Epidermal melanocyte (primary cell): ENCODE measurements around the gene MTA1.
A peak's percentile ranks its signal among the peaks of the same experiment; 100 is the strongest.

Experiments
- DNase-seq: peaks from one replicate; pipeline ENCODE4 v3.0.0; 2011; ENCODE audit warnings: low spot score; ENCODE audit not compliant: insufficient read length

Gene MTA1

DNA sequence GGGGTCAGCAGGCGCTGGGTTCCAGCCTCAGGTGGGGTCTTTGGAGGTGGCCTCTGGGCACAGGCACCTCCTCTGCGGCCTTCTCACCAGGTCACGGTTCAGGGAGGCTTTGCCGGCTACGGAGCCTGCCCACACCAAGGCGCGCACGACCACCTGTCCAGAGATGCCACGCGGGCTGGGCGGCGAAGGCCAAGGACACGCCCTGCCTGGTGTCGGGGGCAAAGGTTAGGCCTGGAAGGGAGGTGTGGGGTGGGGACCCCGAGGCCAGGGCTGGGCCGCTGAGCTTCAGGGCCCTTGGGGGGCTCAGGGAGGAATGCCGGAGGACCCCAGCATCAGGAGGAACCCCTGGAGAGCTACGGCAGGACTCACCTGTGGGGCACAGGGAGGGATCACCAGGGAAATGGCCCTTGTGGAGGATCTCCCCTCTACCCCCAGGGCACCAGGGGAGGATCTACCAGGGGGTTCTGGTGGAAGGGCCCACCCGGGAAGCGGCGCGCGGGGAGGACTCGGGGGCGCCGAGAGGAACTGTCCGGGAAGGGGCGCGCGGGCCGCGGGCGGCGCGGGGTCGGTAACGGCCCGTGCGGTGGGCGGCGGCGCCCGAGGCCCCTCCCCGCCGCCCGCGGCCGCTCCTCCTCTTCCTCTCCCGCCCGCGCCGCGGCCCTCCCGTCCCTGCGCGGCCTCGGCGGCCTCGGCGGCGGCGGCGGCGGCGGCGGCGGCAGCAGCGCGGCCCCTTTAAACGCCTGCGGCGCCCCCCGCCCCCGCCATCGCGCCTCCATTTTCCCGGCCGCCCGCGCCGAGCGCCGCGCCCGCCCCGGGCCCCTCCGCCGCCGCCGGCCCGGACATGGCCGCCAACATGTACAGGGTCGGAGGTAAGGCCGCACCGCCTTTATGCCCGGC is at the start of gene MTA1:
MTA1 (plus strand) TSS at position 633 of the 897 bp plus-strand sequence; CDS start at position 842, 209 bp downstream.
- DNase-seq, result peak; percentile 59

DNA sequence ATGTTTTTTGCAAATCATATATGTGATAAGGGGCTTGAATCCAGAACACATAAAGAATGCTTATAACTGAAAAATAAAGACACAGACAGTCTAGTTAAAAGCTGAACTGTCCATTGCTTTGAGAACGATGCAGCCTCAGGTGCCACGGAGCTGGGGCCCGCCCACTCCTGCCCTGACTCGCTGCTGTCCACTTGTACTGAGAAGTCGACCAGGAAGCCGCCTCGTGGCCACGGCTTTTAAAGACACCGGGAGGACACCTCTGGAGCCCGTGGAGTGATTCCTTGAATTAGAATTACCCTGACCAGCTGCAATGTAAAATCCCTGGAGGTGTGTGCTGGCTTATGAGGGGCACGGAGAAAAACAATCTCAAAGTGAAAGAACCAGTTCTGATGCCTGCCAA is 45.2 kb upstream of the MTA1 start:
- no peak for DNase-seq

DNA sequence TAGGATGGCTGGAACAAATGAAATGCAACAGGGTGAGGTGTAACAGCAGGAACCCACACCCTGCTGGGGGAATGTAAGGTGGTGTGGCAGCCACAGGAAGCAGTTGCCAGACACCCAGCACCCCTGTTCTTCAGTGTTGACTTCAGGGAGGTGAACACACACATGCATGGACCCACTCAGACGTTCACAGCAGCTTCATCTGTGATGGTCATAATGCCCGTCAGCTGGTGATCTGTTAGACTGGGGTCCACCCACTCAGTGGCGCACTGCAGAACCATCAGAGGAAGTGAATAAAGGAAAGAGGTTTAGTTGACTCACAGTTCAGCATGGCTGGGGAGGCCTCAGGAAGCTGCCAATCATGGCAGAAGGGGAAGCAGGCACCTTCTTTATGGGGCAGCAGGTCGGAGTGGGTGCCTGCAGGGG is 44.0 kb upstream of the MTA1 start:
- DNase-seq, result no peak

DNA sequence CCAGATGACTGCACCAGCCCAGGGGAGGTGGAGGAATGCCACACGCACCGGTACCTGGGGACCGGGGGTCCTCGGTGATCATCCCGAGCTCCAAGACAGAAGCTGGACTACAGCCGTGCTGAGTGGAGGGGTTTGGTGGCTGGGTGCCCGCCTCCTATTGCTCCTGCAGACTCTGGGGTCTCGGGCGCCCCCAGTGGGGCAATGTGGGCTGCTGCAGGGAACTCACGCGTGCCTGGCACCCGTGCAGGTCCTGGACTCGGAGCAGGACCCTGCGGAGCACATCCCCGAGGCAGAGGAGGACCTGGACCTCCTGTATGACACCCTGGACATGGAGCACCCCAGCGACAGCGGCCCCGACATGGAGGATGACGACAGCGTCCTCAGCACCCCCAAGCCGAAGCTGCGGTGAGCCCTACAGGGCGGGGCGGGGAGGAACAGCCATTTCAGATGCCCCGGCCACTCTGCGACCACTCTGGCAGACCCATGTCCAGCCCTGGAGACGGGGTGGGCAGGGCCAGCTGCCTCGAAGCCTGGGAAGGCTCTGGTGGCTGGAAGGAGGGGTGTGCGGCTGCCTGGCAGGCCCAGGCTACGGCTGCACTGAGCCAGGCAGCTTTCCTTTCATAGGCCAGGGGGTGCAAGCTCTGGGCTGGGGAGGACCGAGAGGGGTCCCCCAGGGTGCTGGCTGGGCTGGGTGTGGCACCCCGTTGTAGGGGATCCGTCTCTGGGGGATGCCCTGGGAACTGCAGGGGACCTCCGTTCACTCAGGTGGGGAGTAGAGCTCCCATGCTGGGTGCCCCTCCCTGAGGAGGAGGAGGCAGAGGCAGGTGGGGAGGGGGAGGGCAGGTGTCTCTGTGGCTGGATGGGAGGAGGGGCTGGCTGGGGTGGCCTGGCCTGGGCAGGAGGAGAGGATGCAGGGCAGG is 42.8 kb upstream of the MTA1 start:
- no peak for DNase-seq

DNA sequence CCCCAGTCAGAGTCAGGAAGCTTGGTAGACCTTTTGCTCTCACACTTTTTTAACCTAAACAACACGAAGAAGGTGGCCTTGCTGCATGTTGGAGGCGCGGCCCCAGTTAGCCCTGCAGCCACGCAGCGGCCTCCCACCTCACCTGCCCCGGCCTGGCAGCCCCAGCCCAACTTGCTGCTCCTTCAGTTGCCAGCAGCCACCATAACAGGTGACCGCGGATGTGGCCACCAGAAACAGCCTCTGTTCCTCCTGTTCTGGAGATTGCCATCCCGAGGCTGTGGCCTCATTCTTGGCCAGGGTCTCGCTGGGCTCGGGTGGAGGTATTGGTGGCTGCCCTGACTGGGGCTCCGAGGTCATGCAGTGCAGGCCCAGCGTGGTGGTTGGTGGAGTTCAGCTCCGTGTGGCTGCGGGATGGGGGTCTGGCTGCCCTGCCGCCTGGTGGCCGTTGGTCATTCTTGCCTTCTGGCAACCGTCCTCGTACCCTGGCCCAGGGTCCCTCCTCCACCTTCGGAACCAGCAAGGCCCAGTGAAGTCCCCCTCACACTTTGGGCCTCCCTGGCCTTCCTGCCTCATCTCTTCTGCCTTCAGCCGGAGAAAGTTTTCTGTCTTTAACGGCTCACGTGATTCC is 42.0 kb upstream of the MTA1 start:
- DNase-seq, result no peak

DNA sequence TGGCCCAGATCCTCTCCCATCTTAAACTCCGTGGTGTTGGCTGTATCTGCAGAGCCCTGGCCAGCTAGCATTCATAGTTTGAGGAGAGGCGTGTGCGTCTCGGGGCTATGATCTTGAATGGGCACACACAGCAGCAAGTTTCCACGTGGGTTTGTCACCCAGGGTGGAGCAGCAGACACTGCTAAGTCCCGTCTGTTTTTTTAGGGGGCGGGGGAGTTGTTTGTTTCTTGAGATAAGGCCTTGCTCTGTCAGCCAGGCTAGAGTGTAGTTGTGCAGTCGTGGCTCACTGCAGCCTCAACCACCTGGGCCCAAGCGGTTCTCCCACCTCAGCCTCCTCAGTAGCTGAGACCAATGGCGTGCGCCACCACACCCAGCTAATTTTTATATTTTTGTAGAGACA is 41.4 kb upstream of the MTA1 start:
- no peak for DNase-seq

DNA sequence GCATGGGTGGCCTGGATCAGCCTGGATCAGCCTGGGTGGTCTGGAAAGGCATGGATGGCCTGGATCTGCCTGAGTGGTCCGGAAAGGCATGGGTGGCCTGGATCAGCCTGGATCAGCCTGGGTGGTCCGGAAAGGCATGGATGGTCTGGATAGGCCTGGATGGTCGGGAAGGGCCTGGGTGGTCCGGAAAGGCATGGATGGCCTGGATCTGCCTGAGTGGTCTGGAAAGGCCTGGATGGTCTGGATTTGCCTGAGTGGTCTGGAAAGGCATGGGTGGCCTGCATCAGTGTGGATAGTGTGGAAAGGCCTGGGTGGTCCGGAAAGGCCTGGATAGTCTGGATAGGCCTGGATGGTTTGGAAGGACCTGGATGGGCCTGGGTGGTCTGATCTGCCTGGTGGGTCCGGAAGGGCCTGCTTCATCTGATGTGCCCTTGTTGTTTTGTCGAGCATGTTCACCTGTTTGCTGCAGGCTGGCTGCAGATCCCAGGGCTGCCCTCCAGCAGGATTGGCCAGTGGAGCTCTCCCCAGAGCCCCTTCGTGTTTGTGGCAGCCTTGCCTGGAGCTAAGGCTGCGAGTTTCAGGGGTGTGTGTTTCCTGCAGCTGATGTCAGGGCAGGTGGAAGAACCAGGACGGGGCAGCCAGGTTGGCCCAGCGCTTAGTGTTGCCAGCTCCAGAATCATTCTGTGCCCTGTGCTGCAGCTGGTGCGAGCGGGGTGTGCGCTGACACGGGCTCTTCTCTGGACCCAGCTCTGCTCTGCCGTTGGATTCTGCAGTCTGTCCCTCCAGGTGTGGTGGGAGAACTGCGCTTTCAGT is 40.5 kb upstream of the MTA1 start:
- DNase-seq, result no peak

DNA sequence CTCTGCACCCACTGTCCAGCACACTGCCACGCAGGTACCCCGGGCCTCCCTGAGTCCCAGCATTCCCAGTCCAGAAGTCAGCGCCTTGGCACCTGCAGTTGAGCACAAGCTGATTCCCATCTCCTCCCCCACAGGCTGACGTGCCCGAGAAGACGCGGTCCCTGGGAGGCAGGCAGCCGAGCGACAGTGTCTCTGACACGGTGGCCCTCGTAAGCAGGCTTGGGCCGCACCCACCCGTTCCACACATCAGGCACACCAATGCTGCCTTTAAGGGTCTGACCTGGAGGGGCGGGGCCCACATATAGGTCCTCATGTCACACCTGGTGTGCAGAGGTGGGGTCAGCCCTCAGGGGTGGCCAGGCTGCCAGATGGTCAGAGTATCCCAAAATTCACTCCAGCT is 39.7 kb upstream of the MTA1 start:
- DNase-seq, result no peak

DNA sequence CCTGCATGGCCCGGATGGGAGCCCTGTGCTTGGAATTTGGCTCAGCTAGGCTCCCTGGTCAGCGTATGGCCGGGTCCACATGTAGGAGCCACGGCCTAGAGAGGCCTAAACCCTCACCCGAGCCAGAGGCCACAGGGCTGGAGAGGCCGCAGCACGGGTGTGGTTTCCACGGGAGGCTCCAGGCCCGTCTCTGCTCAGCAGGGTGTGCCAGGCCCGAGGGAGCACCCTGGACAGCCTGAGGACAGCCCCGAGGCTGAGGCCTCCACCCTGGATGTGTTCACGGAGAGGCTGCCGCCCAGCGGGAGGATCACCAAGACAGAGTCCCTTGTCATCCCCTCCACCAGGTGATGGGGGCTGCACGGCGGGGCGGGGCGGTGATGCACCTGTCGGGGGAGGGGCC is 38.9 kb upstream of the MTA1 start:
- DNase-seq, result no peak

DNA sequence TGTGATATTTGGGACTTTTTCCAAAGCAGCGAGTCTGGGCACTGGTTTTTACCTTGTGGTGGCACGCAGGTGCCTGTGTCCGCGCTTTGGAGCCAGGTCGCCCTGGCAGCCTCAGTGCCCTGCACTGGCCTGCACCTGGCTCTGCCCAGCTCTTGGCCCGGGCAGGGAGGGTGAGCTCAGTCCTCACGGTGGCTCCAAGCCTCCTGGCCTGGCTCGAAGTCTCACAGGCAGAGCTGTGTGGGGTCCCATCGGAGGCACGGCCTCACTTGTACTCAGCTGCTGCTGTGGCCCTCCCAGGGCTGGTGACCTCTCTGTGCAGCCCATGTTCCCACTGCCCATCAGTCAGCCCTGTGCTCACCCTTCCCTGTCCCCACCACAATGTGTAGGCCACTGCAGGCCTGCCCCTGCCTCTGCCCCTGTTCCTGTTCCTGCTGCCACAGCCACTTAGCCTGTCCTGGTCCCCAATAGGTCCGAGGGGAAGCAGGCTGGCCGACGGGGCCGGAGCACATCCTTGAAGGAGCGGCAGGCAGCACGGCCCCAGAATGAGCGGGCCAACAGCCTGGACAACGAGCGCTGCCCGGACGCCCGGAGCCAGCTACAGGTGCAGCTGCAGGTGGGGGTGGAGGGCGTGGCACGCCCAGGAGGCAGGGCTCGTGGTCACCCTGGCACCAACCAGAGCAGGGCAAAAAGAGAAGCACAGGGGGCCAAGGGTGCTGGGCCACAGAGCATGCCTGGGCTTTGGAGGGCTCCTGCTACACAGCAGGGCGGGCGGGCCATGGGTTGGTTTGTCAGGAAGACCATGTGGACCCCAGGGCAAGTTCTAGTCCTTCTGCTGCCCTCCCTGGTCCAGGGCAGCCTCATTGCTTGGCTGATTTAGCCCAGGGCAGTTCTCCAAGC is 37.9 kb upstream of the MTA1 start:
- DNase-seq, result no peak

DNA sequence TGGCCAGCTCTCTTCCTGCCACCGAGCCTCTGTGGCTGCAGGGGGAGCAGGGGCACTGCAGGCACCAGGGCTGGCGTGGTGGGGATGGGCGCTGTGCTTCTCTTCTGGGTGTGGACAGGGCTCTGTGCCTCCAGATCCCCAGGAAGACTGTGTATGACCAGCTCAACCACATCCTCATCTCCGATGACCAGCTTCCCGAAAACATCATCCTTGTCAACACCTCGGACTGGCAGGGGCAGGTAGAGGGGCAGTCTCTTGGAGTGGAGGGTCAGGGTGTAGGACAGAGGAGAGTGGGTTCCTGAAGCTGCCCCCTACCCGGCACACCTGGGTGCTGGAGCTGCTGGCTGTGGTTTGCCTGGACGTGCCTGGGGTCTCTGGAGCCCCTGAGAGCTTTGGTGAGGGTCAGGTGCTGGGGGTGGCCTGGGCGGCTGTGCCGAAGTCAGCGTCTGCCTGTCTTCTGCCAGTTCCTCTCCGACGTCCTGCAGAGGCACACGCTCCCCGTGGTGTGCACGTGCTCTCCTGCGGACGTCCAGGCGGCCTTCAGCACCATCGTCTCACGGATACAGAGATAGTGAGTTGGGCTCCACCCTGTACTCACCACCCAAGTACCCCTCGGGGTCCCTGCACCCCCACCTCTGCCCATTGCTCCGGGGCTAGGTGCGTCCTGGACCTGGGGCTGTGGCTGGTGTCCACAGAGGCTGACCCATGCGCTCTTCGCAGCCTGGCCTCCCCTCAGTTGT is 37.1 kb upstream of the MTA1 start:
- no peak for DNase-seq

DNA sequence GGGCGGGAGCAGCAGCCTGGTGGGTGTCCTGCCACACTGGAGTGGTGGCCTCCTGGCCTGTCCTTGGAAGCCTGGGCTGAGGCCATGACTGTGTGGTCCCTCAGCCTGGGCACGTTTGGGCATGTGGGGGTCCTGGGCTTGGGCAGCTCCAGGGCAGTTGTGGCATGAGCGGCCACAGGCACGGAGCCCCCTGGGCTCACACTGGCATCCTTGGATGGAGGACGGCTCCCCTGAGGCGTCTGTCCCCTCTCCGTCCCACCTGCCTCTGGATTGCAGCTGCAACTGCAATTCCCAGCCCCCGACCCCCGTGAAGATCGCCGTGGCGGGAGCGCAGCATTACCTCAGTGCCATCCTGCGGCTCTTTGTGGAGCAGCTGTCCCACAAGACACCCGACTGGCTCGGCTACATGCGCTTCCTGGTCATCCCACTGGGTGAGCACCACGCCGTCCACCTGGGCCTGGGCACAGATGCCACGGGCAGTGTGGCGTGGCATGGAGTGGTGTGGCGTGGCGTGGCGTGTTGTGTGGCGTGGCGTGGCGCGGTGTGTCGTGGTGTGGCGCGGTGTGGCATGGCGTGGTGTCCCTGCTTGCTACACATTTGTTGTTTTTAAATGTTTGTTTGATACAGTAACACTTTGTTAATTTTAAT is 36.4 kb upstream of the MTA1 start:
- no peak for DNase-seq

DNA sequence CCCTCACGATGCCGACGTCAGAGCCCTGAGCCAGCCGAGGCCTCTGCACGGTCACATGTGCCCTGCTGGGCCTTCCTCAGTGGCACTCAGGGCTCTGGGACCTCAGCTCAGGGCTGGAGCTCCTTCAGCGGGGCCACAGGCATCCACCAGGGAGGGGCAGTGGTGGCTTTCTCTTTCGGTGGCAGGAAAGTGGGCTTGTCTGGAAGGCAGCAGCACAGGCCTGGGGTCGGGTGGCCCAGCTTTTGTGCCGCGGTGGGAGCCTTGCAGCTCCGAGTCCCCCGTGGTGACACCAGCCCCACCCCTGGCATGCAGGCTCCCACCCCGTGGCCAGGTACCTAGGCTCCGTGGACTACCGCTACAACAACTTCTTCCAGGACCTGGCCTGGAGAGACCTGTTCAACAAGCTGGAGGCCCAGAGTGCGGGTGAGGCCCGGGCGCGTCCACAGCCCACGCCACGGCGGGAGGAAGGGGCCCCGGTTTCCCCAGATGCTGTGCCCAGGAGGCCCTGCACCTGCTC is 35.5 kb upstream of the MTA1 start:
- DNase-seq, result no peak

DNA sequence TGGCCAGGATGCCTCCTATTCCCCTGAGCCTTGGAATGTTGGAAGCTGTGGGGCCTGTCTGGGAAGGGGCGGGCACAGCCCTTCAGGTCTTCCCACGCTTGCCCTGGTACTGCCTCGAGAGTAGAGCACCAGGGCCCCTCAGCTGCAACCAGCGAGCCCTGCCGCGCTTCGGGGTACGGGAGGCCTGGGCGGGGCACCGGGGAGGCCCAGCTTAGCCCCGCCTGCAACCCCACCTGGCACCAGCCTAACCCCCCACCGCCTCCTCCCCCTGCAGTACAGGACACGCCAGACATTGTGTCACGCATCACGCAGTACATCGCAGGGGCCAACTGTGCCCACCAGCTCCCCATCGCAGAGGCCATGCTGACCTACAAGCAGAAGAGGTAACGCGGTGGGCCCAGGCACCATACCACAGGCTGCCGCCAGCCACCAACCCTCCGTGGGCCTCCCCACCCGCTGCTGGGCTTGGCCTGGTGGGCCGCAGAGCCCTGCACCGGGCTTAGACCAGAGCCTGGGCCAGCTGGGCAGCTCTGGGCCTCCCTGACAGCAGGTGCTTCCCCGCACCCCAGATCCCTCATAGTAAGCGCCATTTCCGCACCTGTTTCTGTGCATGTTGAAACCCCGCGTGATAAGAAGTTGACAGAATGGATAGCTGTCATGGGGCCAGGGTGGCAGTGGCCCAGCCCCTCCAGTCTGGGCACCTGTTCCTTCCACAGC is 34.9 kb upstream of the MTA1 start:
- no peak for DNase-seq

DNA sequence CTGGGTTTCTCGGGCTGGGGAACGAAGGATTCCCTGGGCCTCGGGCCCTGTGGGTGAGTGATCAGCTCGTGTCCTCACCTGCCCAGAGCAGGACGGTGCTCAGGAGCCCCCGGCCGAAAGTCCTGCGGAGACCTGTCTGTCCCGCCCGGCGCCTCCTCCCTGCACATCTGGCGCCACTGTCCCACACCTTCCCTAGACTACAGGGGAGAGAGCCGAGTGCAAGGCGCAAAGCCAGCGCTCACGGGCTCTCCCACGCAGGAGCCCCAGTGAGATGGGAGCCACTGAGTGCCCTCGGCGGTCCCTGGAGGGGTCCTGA is 34.3 kb upstream of the MTA1 start:
- DNase-seq, result no peak

DNA sequence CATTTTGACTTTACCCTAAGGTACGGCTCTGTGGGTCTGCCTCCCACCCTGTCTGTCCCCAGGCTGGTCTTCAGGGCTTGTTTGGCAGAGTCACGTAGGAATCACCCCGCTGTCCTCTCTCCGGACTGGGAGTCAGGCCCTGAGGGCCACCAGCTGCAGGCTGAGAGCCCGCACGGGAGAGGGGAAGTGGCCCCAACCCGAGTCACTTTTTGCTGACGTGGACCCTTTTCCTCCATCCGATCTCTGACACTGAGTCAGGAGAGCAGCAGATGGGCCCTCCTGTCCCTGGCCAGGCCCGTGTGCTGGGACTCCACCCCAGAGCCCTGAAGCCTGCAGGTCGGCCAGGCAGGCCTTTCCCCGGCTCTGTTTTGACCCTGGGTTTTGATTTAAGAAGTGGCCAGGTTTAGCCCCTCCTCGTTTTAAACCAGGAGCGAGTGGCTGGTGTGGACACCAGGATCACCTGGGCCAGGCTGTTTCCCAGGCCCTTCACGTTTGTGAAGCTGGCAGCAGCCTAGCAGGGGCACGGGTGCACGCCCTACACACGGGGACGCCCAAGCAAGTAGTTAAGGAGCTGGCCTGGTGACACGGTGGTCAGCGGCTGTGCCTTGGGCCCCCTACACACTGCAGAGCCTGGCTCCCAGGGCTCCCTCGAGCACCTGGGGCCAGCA is 33.8 kb upstream of the MTA1 start:
- DNase-seq, result no peak
